ENCODE results near the gene TRIM24. TPM values are rescaled to one million over a fixed set of nuclear protein-coding genes. Genes with fewer than 3 reads are reported as not detected.

Gene TRIM24
- total RNA-seq, 1 experiment from 2014 or later, result 17.4 TPM

DNA sequence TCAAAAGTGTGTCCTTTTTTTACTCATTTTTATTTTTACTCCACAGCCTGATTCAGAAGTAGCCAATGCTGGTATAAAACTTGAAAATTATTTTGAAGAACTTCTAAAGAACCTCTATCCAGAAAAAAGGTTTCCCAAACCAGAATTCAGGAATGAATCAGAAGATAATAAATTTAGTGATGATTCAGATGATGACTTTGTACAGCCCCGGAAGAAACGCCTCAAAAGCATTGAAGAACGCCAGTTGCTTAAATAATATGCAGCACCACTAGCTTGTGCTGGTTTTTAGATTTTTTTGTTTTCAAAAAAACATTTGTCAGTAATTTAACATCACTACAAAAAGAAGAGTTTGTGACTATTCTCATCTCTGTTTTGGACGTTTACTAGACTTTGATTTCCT is 124.6 kb downstream of the TRIM24 start:
- DNase-seq, result no peak
- H3K27ac ChIP-seq (ENCODE audit: low read length), result no peak overlapping the region
- H2AFZ ChIP-seq (ENCODE audit: low read length), result no peak overlapping the region
- H3K27me3 ChIP-seq (ENCODE audit: low read length), result no peaks in the 10 kb centered on the region
- H3K9ac ChIP-seq (ENCODE audit: low read length), result no peak overlapping the region
- H4K20me1 ChIP-seq (ENCODE audit: insufficient read depth, low read depth, low read length), result no peaks in the 10 kb centered on the region
- no peak overlapping the region for H3K4me2 ChIP-seq (ENCODE audit: low read depth, low read length, poor library complexity, severe bottlenecking)
- no peaks in the 10 kb centered on the region for H3K4me1 ChIP-seq (ENCODE audit: low read length)
- no peaks in the 10 kb centered on the region for H3K79me2 ChIP-seq (ENCODE audit: low read length)
- H3K9me2 ChIP-seq (replicated peaks; ENCODE audit: insufficient read depth, low read length), result no peaks in the 10 kb centered on the region
- H3K36me3 ChIP-seq (ENCODE audit: insufficient read depth, low read length), result peaks cover 31% of the 10 kb centered on the region; the same call in 1 of the 2 replicates
- no peaks in the 10 kb centered on the region for H3K9me3 ChIP-seq (ENCODE audit: low read length)
- H3K4me3 ChIP-seq (ENCODE audit: low read length), result no peak overlapping the region

DNA sequence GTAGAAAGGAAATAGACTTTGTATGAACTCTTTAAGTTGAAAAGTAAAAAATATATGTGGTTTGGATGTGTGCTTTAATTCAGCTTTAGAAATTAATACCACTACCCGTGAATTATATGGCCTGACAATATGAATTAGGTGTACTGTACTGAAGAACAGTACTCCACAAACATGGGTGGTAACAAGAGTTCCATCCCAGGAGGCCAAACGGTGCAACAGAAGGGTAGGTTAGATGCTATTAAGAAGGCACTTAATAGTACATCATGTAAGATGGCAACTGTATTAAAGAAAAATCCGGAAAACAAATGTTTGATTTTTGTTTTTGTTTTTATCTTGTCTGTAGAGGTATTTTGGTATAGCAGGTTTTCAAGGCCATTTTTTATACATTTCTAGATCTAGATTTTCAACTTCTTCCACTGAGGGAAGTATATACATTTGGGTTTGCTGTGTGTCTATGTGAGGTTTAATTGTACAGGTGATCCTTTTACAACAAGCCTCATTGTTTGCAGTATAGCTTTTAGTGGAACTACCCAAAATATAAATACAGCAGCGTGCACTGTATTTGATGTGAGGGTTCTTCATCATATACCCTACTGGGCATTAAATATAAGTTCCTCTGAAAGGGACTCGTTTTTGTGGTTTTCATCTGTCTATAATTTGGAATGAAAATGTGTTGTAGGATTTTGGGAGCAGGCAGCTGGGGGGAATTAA is 125.4 kb downstream of the TRIM24 start:
- Histone ChIP-seq H3K4me3 (ENCODE audit: low read length) (no peak overlapping the region), H3K9ac (ENCODE audit: low read length) (no peak overlapping the region), H3K9me3 (ENCODE audit: low read length) (no peaks in the 10 kb centered on the region), H3K27ac (ENCODE audit: low read length) (no peak overlapping the region), H3K36me3 (ENCODE audit: insufficient read depth, low read length) (peaks cover 25% of the 10 kb centered on the region; the same call in 1 of the 2 replicates), H4K20me1 (ENCODE audit: insufficient read depth, low read depth, low read length) (no peaks in the 10 kb centered on the region), H3K4me2 (ENCODE audit: low read depth, low read length, poor library complexity, severe bottlenecking) (no peak overlapping the region), H3K27me3 (ENCODE audit: low read length) (no peaks in the 10 kb centered on the region), H3K4me1 (ENCODE audit: low read length) (no peaks in the 10 kb centered on the region), H3K79me2 (ENCODE audit: low read length) (no peaks in the 10 kb centered on the region), H3K9me2 (replicated peaks; ENCODE audit: insufficient read depth, low read length) (no peaks in the 10 kb centered on the region), H2AFZ (ENCODE audit: low read length) (no peak overlapping the region)
- no peak for DNase-seq

DNA sequence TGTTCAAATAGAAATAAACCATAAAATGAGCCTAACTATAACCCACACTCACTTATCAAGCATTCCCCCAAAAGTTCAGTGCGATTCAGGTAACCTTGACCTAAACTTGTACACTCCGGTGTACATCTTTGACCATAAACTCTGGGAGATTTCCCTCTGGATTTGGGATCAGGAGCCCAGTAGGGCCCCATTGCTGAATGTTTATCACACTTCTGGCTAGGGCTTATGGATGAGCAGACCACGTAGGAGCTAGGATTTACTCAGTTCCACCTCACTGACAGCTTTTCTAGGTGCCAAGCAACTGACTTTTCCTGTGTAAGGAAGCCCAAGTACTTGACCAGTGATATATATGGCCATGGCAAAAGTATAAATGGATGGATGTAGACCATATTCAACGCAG is 127.4 kb downstream of the TRIM24 start:
- H3K9me3 ChIP-seq (ENCODE audit: low read length), result no peaks in the 10 kb centered on the region
- no peak overlapping the region for H3K4me2 ChIP-seq (ENCODE audit: low read depth, low read length, poor library complexity, severe bottlenecking)
- no peak overlapping the region for H3K4me3 ChIP-seq (ENCODE audit: low read length)
- peaks cover 15% of the 10 kb centered on the region; the same call in 1 of the 2 replicates for H3K36me3 ChIP-seq (ENCODE audit: insufficient read depth, low read length)
- no peaks in the 10 kb centered on the region for H4K20me1 ChIP-seq (ENCODE audit: insufficient read depth, low read depth, low read length)
- no peaks in the 10 kb centered on the region for H3K4me1 ChIP-seq (ENCODE audit: low read length)
- no peak overlapping the region for H3K27ac ChIP-seq (ENCODE audit: low read length)
- no peaks in the 10 kb centered on the region for H3K9me2 ChIP-seq (replicated peaks; ENCODE audit: insufficient read depth, low read length)
- DNase-seq, result no peak
- no peaks in the 10 kb centered on the region for H3K79me2 ChIP-seq (ENCODE audit: low read length)
- H2AFZ ChIP-seq (ENCODE audit: low read length), result no peak overlapping the region
- no peak overlapping the region for H3K9ac ChIP-seq (ENCODE audit: low read length)
- H3K27me3 ChIP-seq (ENCODE audit: low read length), result no peaks in the 10 kb centered on the region

DNA sequence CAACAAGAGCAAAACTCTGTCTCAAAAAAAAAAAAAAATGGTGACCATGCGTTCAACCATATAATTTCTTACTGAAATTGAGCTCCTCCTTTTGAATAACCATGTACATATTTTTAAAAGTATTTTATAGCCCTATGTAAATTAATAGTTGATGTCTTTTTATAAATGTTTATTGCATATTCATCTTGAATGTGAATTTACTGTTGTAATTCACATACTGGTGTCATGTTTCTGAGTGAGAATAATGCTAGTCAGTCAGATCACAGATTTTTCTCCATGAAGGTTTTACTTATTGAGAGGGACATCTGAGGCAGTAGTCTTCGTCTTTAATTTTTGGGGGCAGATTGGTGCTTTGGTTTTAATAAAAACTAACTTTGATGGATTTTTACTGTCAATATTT is 128.9 kb downstream of the TRIM24 start:
- no peaks in the 10 kb centered on the region for H3K79me2 ChIP-seq (ENCODE audit: low read length)
- H3K4me2 ChIP-seq (ENCODE audit: low read depth, low read length, poor library complexity, severe bottlenecking), result no peak overlapping the region
- peaks cover 9% of the 10 kb centered on the region; the same call in 1 of the 2 replicates for H3K36me3 ChIP-seq (ENCODE audit: insufficient read depth, low read length)
- no peaks in the 10 kb centered on the region for H3K9me2 ChIP-seq (replicated peaks; ENCODE audit: insufficient read depth, low read length)
- H3K4me3 ChIP-seq (ENCODE audit: low read length), result no peak overlapping the region
- no peaks in the 10 kb centered on the region for H3K9me3 ChIP-seq (ENCODE audit: low read length)
- no peaks in the 10 kb centered on the region for H3K4me1 ChIP-seq (ENCODE audit: low read length)
- DNase-seq, result no peak
- no peaks in the 10 kb centered on the region for H4K20me1 ChIP-seq (ENCODE audit: insufficient read depth, low read depth, low read length)
- no peak overlapping the region for H3K27ac ChIP-seq (ENCODE audit: low read length)
- no peak overlapping the region for H2AFZ ChIP-seq (ENCODE audit: low read length)
- no peak overlapping the region for H3K9ac ChIP-seq (ENCODE audit: low read length)
- no peaks in the 10 kb centered on the region for H3K27me3 ChIP-seq (ENCODE audit: low read length)

DNA sequence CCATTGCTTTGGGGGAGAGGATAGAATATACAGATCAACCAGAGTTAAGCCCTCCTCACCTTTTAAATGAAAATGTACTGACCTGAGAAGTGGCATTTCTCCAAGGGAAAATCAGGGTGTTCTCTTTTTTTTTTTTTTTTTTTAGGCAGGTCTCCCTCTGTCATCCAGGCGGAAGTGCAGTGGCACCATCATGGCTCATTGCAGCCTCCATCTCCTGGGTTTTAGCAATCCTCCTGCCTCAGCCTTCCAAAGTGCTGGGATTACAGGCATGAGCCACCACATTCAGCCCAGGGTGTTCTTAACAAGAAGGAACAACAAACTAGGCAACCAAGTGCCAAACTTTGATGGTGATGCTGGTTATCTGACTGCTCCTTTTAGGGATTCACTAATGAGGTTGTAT is 130.1 kb downstream of the TRIM24 start:
- Histone ChIP-seq H3K4me3 (ENCODE audit: low read length) (no peak overlapping the region), H3K9ac (ENCODE audit: low read length) (no peak overlapping the region), H2AFZ (ENCODE audit: low read length) (no peak overlapping the region), H3K9me3 (ENCODE audit: low read length) (no peaks in the 10 kb centered on the region), H4K20me1 (ENCODE audit: insufficient read depth, low read depth, low read length) (no peaks in the 10 kb centered on the region), H3K36me3 (ENCODE audit: insufficient read depth, low read length) (no peaks in the 10 kb centered on the region; the same call in 1 of the 2 replicates), H3K79me2 (ENCODE audit: low read length) (no peaks in the 10 kb centered on the region), H3K4me1 (ENCODE audit: low read length) (no peaks in the 10 kb centered on the region), H3K4me2 (ENCODE audit: low read depth, low read length, poor library complexity, severe bottlenecking) (no peak overlapping the region), H3K9me2 (replicated peaks; ENCODE audit: insufficient read depth, low read length) (no peaks in the 10 kb centered on the region), H3K27ac (ENCODE audit: low read length) (no peak overlapping the region), H3K27me3 (ENCODE audit: low read length) (no peaks in the 10 kb centered on the region)
- DNase-seq, result no peak

DNA sequence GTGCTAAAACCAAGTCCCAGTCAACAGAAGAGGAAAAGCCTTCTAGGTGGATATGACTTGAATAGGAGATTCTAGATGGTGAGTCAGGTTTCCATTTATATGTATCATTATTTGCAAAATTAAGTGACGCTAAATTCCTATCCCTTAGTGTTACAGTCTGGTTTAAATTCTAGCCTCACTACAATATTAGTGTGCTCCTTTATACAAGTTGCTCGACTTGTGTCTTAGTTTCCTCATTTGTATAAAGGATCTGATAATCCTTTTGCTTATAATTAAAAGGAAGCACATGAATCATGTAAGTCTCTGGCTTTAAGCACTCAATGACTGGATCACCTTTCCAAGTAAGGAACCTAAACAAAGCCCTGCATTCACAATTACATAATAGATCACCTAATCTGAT is 135.4 kb downstream of the TRIM24 start:
- no peaks in the 10 kb centered on the region for H3K9me2 ChIP-seq (replicated peaks; ENCODE audit: insufficient read depth, low read length)
- no peaks in the 10 kb centered on the region for H3K79me2 ChIP-seq (ENCODE audit: low read length)
- no peak for DNase-seq
- no peaks in the 10 kb centered on the region for H3K36me3 ChIP-seq (ENCODE audit: insufficient read depth, low read length)
- no peak overlapping the region for H3K9ac ChIP-seq (ENCODE audit: low read length)
- H2AFZ ChIP-seq (ENCODE audit: low read length), result no peak overlapping the region
- no peak overlapping the region for H3K4me3 ChIP-seq (ENCODE audit: low read length)
- H3K4me1 ChIP-seq (ENCODE audit: low read length), result no peaks in the 10 kb centered on the region
- H3K9me3 ChIP-seq (ENCODE audit: low read length), result no peaks in the 10 kb centered on the region
- no peaks in the 10 kb centered on the region for H4K20me1 ChIP-seq (ENCODE audit: insufficient read depth, low read depth, low read length)
- H3K27me3 ChIP-seq (ENCODE audit: low read length), result no peaks in the 10 kb centered on the region
- H3K27ac ChIP-seq (ENCODE audit: low read length), result no peak overlapping the region
- no peak overlapping the region for H3K4me2 ChIP-seq (ENCODE audit: low read depth, low read length, poor library complexity, severe bottlenecking)

DNA sequence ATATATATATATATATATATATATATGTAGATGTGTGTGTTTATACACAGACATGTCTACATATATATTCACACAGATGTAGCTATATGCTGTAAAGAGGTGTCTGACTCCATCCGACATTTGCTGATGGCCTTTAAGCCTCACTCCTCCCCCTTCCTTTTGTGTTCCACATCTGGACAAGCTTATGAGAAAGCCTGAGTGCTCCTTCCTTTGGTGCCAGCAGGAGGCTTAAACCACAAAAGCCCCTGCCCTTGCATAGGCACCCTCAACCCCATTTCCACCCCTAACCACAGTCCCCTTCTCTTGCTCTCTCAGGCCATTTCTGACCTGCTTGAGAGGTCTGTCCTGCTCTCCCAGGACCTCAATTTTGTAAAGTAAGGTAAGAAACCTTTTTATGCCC is 142.4 kb downstream of the TRIM24 start:
- Histone ChIP-seq H3K4me1 (ENCODE audit: low read length) (no peaks in the 10 kb centered on the region), H3K4me3 (ENCODE audit: low read length) (no peak overlapping the region), H3K9me3 (ENCODE audit: low read length) (no peaks in the 10 kb centered on the region), H3K4me2 (ENCODE audit: low read depth, low read length, poor library complexity, severe bottlenecking) (no peak overlapping the region), H2AFZ (ENCODE audit: low read length) (no peak overlapping the region), H3K27ac (ENCODE audit: low read length) (no peak overlapping the region), H3K9ac (ENCODE audit: low read length) (no peak overlapping the region), H3K27me3 (ENCODE audit: low read length) (no peaks in the 10 kb centered on the region), H4K20me1 (ENCODE audit: insufficient read depth, low read depth, low read length) (no peaks in the 10 kb centered on the region), H3K9me2 (replicated peaks; ENCODE audit: insufficient read depth, low read length) (no peaks in the 10 kb centered on the region), H3K36me3 (ENCODE audit: insufficient read depth, low read length) (no peaks in the 10 kb centered on the region), H3K79me2 (ENCODE audit: low read length) (no peaks in the 10 kb centered on the region)
- no peak for DNase-seq

DNA sequence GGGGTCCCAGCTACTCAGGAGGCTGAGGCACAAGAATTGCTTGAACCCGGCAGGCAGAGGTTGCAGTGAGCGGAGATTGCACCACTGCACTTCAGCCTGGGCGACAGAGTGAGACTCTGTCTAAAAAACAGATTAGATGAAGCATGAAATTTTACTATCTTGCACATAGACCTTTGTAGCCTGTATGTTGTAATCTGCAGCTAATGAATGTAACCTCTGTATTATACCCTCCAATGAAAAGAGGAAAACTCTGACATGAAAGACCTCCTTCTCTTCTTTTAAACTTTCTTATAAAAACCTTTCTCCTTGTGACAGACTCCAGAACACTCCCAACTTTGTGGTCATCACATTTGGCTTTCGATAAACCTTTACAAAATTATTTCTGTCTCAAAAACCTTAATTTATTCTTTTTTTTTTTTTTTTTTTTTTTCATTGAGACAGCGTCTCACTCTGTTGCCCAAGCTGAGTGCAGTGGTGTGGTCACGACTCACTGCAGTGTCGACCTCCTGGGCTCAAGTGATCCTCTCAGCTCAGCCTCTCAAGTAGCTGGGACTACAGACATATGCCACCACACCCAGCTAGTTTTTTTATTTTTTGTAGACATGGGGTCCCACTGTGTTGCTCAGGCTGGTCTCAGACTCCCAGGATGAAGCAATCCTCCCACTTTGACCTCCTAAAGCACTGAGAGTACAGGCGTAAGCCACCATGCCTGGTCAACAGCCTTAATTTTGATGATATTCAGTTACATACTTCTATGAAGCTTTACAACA is 143.7 kb downstream of the TRIM24 start:
- no peaks in the 10 kb centered on the region for H4K20me1 ChIP-seq (ENCODE audit: insufficient read depth, low read depth, low read length)
- no peak overlapping the region for H3K9ac ChIP-seq (ENCODE audit: low read length)
- no peaks in the 10 kb centered on the region for H3K79me2 ChIP-seq (ENCODE audit: low read length)
- no peaks in the 10 kb centered on the region for H3K9me2 ChIP-seq (replicated peaks; ENCODE audit: insufficient read depth, low read length)
- H3K36me3 ChIP-seq (ENCODE audit: insufficient read depth, low read length), result no peaks in the 10 kb centered on the region
- H3K27me3 ChIP-seq (ENCODE audit: low read length), result no peaks in the 10 kb centered on the region
- H3K9me3 ChIP-seq (ENCODE audit: low read length), result no peaks in the 10 kb centered on the region
- H3K27ac ChIP-seq (ENCODE audit: low read length), result no peak overlapping the region
- no peak overlapping the region for H3K4me3 ChIP-seq (ENCODE audit: low read length)
- DNase-seq, result no peak
- H3K4me2 ChIP-seq (ENCODE audit: low read depth, low read length, poor library complexity, severe bottlenecking), result no peak overlapping the region
- no peaks in the 10 kb centered on the region for H3K4me1 ChIP-seq (ENCODE audit: low read length)
- H2AFZ ChIP-seq (ENCODE audit: low read length), result no peak overlapping the region
